Thoracic aorta (tissue), 2 donors: ENCODE measurements around the gene RPP14. TPM values are rescaled to one million over a fixed set of nuclear protein-coding genes. Genes with fewer than 3 reads are reported as not detected.
"Not testable (repeated sequence)": the region's sequence is repeated elsewhere in the genome, so short reads cannot be mapped to it uniquely, and the experiment has no call there.

Experiments
- ATAC-seq: fragments of 150-250 bp; one replicate; pipeline ENCODE4 v1.8.0; 2017; ENCODE audit warnings: low read depth; ENCODE audit not compliant: insufficient number of reproducible peaks, low FRiP score
- DNase-seq: peaks from one replicate; pipeline ENCODE4 v3.0.0-alpha.2; 2020; ENCODE audit warnings: low spot score
- H3K27ac ChIP-seq, 2 donors: fragments of 200-600 bp; sonication (generic); 1 replicate in 1 of 2; 2 replicates in 1 of 2; pipeline ENCODE4 v1.5.1; 2016; ENCODE audit warnings: mild to moderate bottlenecking in 2 of 2, moderate library complexity in 2 of 2
- H3K27me3 ChIP-seq: fragments of 200-600 bp; sonication (generic); replicated peaks from 2 replicates; pipeline ENCODE4 v1.6.0; 2016; ENCODE audit warnings: mild to moderate bottlenecking; ENCODE audit not compliant: insufficient read depth
- H3K36me3 ChIP-seq: fragments of 200-600 bp; sonication (generic); one replicate; pipeline ENCODE4 v1.5.1; 2016
- H3K4me1 ChIP-seq, 2 donors: fragments of 200-600 bp; sonication (generic); 1 replicate in 1 of 2; 2 replicates in 1 of 2; pipeline versions ENCODE4 v1.5.1 to v1.6.0; 2016; ENCODE audit warnings: low read depth in 2 of 2, mild to moderate bottlenecking in 1 of 2; ENCODE audit not compliant: control insufficient read depth in 1 of 2
- H3K4me3 ChIP-seq: fragments of 200-600 bp; sonication (generic); 2 replicates; pipeline ENCODE4 v1.5.1; 2016; ENCODE audit warnings: mild to moderate bottlenecking
- H3K9me3 ChIP-seq: fragments of 200-600 bp; sonication (generic); 2 replicates; pipeline ENCODE4 v1.5.1; 2016
- total RNA-seq, 2 donors: library from RNA; depleted of rRNA; stranded (reverse); fragments of >200 nt; gene quantifications; one replicate each; pipeline versions ENCODE4 v1.1.0 to v1.2.3, GENCODE V29; 2016
- TF ChIP-seq, protein P1 (sequence below): fragments of 200-600 bp; sonication (generic); IDR thresholded peaks from one replicate; pipeline ENCODE4 v1.5.1; 2019; ENCODE audit warnings: antibody characterized with exemption

Gene RPP14
- total RNA-seq, 2 donors from 2014 or later: 5.0 to 10.1 TPM

DNA sequence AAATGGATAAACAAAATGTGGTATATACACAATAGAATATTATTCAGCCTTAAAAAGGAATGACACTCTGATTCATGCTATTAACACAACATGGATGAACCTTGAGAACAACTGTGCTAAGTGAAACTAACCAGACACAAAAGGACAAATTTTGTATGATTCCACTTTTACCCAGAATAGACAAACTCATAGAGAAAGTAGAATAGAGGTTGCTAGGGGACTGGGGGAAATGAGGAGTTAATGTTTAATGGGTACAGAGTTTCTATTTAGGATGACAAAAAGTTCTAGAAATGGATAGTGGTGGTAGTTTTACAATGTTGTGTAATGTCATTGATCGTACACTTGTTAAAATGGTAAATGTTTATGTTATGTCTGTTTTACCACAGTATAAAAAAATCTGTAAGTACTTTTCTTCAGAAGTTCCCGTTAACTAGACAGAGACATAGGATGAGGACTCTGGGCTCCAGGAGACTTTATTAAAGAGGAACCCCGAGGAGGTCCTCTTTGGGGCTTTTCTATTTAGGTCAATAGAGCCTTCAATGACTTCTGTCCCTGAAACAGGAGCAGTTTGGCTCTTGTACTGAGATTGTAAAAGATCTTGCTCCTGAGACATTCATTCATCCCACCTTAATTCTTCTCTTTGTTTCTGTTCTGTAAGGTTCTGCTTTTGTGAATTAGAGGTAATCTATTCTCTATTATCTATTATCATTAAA is 43.9 kb upstream of the RPP14 start:
- TF ChIP-seq, protein P1, sequence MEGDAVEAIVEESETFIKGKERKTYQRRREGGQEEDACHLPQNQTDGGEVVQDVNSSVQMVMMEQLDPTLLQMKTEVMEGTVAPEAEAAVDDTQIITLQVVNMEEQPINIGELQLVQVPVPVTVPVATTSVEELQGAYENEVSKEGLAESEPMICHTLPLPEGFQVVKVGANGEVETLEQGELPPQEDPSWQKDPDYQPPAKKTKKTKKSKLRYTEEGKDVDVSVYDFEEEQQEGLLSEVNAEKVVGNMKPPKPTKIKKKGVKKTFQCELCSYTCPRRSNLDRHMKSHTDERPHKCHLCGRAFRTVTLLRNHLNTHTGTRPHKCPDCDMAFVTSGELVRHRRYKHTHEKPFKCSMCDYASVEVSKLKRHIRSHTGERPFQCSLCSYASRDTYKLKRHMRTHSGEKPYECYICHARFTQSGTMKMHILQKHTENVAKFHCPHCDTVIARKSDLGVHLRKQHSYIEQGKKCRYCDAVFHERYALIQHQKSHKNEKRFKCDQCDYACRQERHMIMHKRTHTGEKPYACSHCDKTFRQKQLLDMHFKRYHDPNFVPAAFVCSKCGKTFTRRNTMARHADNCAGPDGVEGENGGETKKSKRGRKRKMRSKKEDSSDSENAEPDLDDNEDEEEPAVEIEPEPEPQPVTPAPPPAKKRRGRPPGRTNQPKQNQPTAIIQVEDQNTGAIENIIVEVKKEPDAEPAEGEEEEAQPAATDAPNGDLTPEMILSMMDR: no peak
- Histone ChIP-seq H3K27ac (no peak overlapping the region), H3K9me3 (no peaks in the 10 kb centered on the region), H3K27me3 (no peaks in the 10 kb centered on the region), H3K36me3 (no peaks in the 10 kb centered on the region), H3K4me3 (no peak overlapping the region), H3K4me1 (no peaks in the 10 kb centered on the region)
- DNase-seq (no peak), ATAC-seq (no peak)

- ATAC-seq (no peak), DNase-seq (no peak)
- Histone ChIP-seq H3K4me3 (no peak overlapping the region), H3K36me3 (peaks cover 2% of the 10 kb centered on the region), H3K9me3 (no peaks in the 10 kb centered on the region), H3K27me3 (no peaks in the 10 kb centered on the region), H3K4me1 (no peaks in the 10 kb centered on the region), H3K27ac (no peak overlapping the region)
- TF ChIP-seq, protein P1: no peak
Observed at GRCh38 chr3:58266577-58266976, 39.5 kb upstream of the RPP14 start.

DNA sequence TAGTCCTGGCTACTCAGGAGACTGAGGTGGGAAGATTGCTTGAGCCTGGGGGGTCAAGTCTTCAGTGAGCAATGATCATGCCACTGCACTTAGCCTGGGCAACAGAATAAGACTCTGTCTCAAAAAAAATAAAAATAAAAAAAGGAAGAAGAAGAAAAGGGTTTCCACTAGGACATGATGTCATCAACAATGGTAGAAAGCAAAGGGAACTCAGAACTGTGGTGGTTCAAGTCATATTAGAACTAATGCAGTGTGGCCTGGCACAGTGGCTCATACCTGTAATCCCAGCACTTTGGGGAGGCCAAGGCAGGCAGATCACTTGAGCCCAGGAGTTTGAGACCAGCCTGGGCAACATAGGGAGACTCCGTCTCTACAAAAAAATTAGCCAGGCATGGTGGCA is 38.5 kb upstream of the RPP14 start:
- not testable (repeated sequence) for H3K4me1 ChIP-seq, H3K27ac ChIP-seq, ATAC-seq, H3K27me3 ChIP-seq, DNase-seq, H3K9me3 ChIP-seq, H3K4me3 ChIP-seq, H3K36me3 ChIP-seq

- DNase-seq: no peak
Observed at GRCh38 chr3:58269356-58269755, 36.7 kb upstream of the RPP14 start.

DNA sequence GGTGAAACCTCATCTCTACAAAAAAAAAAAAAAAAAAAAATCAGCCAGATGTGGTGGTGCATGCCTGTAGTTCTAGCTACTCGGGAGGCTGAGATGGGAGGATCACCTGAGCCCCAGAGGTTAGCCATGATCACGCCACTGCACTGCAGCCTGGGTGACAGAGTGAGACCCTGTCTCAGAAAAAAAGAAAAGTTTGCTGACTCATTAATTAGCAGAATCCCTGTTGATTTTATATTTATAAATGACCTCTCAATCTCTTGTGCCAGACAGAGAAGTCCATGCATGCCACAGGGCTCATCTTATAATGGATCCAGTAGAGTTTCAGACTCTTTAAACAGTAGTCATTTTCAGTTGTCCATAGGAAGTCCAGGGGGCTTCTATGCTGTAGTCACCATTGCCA is 35.6 kb upstream of the RPP14 start:
- no peak overlapping the region for H3K27ac ChIP-seq
- ATAC-seq (no peak), DNase-seq (no peak)
- H3K27me3 ChIP-seq: no peaks in the 10 kb centered on the region
- TF ChIP-seq, protein P1: no peak
- peaks cover 8% of the 10 kb centered on the region for H3K36me3 ChIP-seq
- no peak overlapping the region for H3K4me3 ChIP-seq
- H3K4me1 ChIP-seq: peaks cover 0 to 10% of the 10 kb centered on the region in 2 donors
- no peaks in the 10 kb centered on the region for H3K9me3 ChIP-seq

More at GRCh38 chr3:58269356-58269755, 36.7 kb upstream of the RPP14 start:
- Histone ChIP-seq H3K27me3 (no peaks in the 10 kb centered on the region), H3K27ac (no peak overlapping the region), H3K4me1 (peaks cover 0 to 10% of the 10 kb centered on the region in 2 donors), H3K4me3 (no peak overlapping the region), H3K9me3 (no peaks in the 10 kb centered on the region), H3K36me3 (peaks cover 2% of the 10 kb centered on the region)
- no peak for ATAC-seq
- TF ChIP-seq, protein P1: no peak
